HFFc6 (cell line): ENCODE results near the gene MGAT5. TPM values are rescaled to one million over a fixed set of nuclear protein-coding genes. Genes with fewer than 3 reads are reported as not detected.

Experiments
- DNase-seq: peaks from one replicate; pipeline ENCODE4 v3.0.0-alpha.2; 2018
- H3K27ac Mint-ChIP-seq: 2 replicates; pipeline ENCODE4 v1.8.0; 2020; ENCODE audit warnings: mild to moderate bottlenecking, mixed read lengths
- H3K27me3 Mint-ChIP-seq: 2 replicates; pipeline ENCODE4 v1.8.0; 2021; ENCODE audit warnings: mild to moderate bottlenecking, moderate library complexity, mixed read lengths; ENCODE audit not compliant: insufficient read depth
- H3K36me3 Mint-ChIP-seq: 2 replicates; pipeline ENCODE4 v1.8.0; 2021; ENCODE audit warnings: low read depth, mixed read lengths
- H3K4me1 Mint-ChIP-seq: 2 replicates; pipeline ENCODE4 v1.8.0; 2020; ENCODE audit warnings: low read depth, mixed read lengths
- H3K4me3 Mint-ChIP-seq: 2 replicates; pipeline ENCODE4 v1.8.0; 2020; ENCODE audit warnings: mild to moderate bottlenecking, moderate library complexity, mixed read lengths
- H3K9me3 Mint-ChIP-seq: 2 replicates; pipeline ENCODE4 v1.8.0; 2020; ENCODE audit warnings: mild to moderate bottlenecking, mixed read lengths
- CTCF ChIP-seq: fragments of 200-600 bp; sonication (generic); IDR thresholded peaks from 2 replicates; pipeline ENCODE4 v1.5.0; 2021; ENCODE audit warnings: antibody characterized with exemption, mild to moderate bottlenecking
- total RNA-seq, 6 experiments: library from RNA; stranded (reverse); fragmentation: NEBNext Ultra II Directional; extraction: Animal tissue kit (Norgen Biotek cat#: 25700); gene quantifications; 2 replicates in 1 of 6; 3 replicates in 5 of 6; pipeline ENCODE4 v1.2.3, GENCODE V29; 2021

The MGAT5 gene
- total RNA-seq, 6 experiments from 2014 or later: 104 to 129 (median 113) TPM

- Mint-ChIP-seq H3K4me3 (no peak overlapping the region), H3K9me3 (no peaks in the 10 kb centered on the region), H3K36me3 (peaks cover 16% of the 10 kb centered on the region), H3K4me1 (peaks cover 54% of the 10 kb centered on the region), H3K27me3 (peaks cover 1% of the 10 kb centered on the region; the same call in 1 of the 2 replicates), H3K27ac (no peak overlapping the region)
- no peak for TF ChIP-seq CTCF
- DNase-seq: no peak
Observed at GRCh38 chr2:134271758-134272157, 17.9 kb downstream of the MGAT5 start.

GRCh38 chr2:134272806-134273205, 18.9 kb downstream of the MGAT5 start:
- Mint-ChIP-seq H3K27ac (no peak overlapping the region), H3K36me3 (peaks cover 22% of the 10 kb centered on the region)

GRCh38 chr2:134273256-134273983, 19.5 kb downstream of the MGAT5 start:
- Mint-ChIP-seq H3K36me3 (peaks cover 26% of the 10 kb centered on the region), H3K4me1 (peaks cover 55% of the 10 kb centered on the region), H3K27ac (no peak overlapping the region), H3K27me3 (peaks cover 1% of the 10 kb centered on the region; the same call in 1 of the 2 replicates), H3K4me3 (no peak overlapping the region), H3K9me3 (no peaks in the 10 kb centered on the region)
- DNase-seq: no peak
- no peak for TF ChIP-seq CTCF

More at GRCh38 chr2:134272806-134273205, 18.9 kb downstream of the MGAT5 start:
- no peak for DNase-seq
- H3K4me1 Mint-ChIP-seq: peaks cover 61% of the 10 kb centered on the region
- TF ChIP-seq CTCF: no peak
- H3K4me3 Mint-ChIP-seq: no peak overlapping the region
- H3K27me3 Mint-ChIP-seq: peaks cover 1% of the 10 kb centered on the region; the same call in 1 of the 2 replicates
- H3K9me3 Mint-ChIP-seq: no peaks in the 10 kb centered on the region

GRCh38 chr2:134274121-134274520, 20.2 kb downstream of the MGAT5 start:
- Mint-ChIP-seq H3K36me3 (peaks cover 26% of the 10 kb centered on the region), H3K27me3 (peaks cover 1% of the 10 kb centered on the region; the same call in 1 of the 2 replicates), H3K27ac (no peak overlapping the region), H3K9me3 (no peaks in the 10 kb centered on the region), H3K4me3 (no peak overlapping the region), H3K4me1 (peaks cover 51% of the 10 kb centered on the region)
- TF ChIP-seq CTCF: no peak
- DNase-seq: no peak

GRCh38 chr2:134275058-134275862, 21.4 kb downstream of the MGAT5 start:
- Mint-ChIP-seq H3K4me3 (no peak overlapping the region), H3K4me1 (peaks cover 45% of the 10 kb centered on the region), H3K27ac (no peak overlapping the region), H3K27me3 (peaks cover 1% of the 10 kb centered on the region; the same call in 1 of the 2 replicates), H3K36me3 (peaks cover 31% of the 10 kb centered on the region), H3K9me3 (no peaks in the 10 kb centered on the region)
- TF ChIP-seq CTCF: no peak
- no peak for DNase-seq
